Peyer's patch (tissue), 4 donors: ENCODE measurements around the gene ENOX2. TPM values are rescaled to one million over a fixed set of nuclear protein-coding genes. Genes with fewer than 3 reads are reported as not detected.

ENCODE experiments used
- DNase-seq, 3 donors: peaks; one replicate each; pipeline ENCODE4 v3.0.0-alpha.2; 2017 to 2019
- H3K27ac ChIP-seq, 4 donors: fragments of 200-600 bp; sonication (generic); one replicate each; pipeline ENCODE4 v1.5.1; 2016 to 2019
- H3K27me3 ChIP-seq, 2 donors: fragments of 200-600 bp; sonication (generic); one replicate each; pipeline ENCODE4 v1.5.1; 2019
- H3K36me3 ChIP-seq, 3 donors: fragments of 200-600 bp; sonication (generic); one replicate each; pipeline ENCODE4 v1.5.1; 2016 to 2019
- H3K4me1 ChIP-seq, 4 donors: fragments of 200-600 bp; sonication (generic); one replicate each; pipeline ENCODE4 v1.5.1; 2016 to 2019
- H3K4me3 ChIP-seq, 4 donors: fragments of 200-600 bp; sonication (generic); 1 replicate in 3 of 4; 2 replicates in 1 of 4; pipeline ENCODE4 v1.5.1; 2016 to 2019; ENCODE audit warnings: mild to moderate bottlenecking in 1 of 4
- H3K9me3 ChIP-seq, 4 donors: fragments of 200-600 bp; sonication (generic); one replicate each; pipeline ENCODE4 v1.5.1; 2016 to 2019; ENCODE audit warnings: mild to moderate bottlenecking in 1 of 4
- POLR2A ChIP-seq, 2 donors: fragments of 450-650 bp; IDR thresholded peaks; one replicate each; pipeline ENCODE4 v1.5.1; 2017; ENCODE audit warnings: antibody characterized with exemption in 2 of 2, mild to moderate bottlenecking in 2 of 2, moderate library complexity in 2 of 2
- total RNA-seq, 4 donors: library from RNA; depleted of rRNA; stranded (reverse); fragments of >200 nt; gene quantifications; one replicate each; pipeline ENCODE4 v1.1.0, GENCODE V29; 2016
- TF ChIP-seq, protein P1 (sequence below), 6 experiments: fragments of 450-650 bp in 4 of 6; fragments of 200-600 bp in 2 of 6; sonication (generic) in 1 of 6; IDR thresholded peaks; one replicate each; pipeline ENCODE4 v1.5.1; 2017 to 2019; ENCODE audit warnings: antibody characterized with exemption in 6 of 6, mild to moderate bottlenecking in 3 of 6, moderate library complexity in 1 of 6

Gene ENOX2
- total RNA-seq, 4 donors from 2014 or later, result 4.7 to 12.4 (median 9.8) TPM

DNA sequence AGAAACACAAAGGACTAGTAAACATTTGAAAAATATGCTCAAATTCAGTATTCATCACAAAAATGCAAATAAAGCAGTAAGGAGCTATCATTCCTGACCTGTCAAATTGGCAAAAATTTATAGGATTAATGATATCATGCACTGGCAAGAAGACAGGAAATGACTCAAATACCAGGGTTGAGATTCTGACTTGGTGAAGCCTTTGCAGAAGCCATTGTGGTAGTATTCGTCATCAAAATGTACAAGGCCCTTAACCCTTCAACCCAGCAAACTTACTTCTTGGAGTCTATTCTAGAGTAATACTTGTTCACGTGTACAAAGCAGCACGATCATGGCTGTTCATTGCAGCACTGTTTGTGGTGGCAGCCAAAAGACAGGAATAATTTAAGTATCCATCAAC lies 132.4 kb downstream of the ENOX2 start:
- TF ChIP-seq POLR2A (IDR thresholded peaks at IDR 0.05), result no peak
- TF ChIP-seq, protein P1, sequence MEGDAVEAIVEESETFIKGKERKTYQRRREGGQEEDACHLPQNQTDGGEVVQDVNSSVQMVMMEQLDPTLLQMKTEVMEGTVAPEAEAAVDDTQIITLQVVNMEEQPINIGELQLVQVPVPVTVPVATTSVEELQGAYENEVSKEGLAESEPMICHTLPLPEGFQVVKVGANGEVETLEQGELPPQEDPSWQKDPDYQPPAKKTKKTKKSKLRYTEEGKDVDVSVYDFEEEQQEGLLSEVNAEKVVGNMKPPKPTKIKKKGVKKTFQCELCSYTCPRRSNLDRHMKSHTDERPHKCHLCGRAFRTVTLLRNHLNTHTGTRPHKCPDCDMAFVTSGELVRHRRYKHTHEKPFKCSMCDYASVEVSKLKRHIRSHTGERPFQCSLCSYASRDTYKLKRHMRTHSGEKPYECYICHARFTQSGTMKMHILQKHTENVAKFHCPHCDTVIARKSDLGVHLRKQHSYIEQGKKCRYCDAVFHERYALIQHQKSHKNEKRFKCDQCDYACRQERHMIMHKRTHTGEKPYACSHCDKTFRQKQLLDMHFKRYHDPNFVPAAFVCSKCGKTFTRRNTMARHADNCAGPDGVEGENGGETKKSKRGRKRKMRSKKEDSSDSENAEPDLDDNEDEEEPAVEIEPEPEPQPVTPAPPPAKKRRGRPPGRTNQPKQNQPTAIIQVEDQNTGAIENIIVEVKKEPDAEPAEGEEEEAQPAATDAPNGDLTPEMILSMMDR (IDR thresholded peaks at IDR 0.05), result no peak
- Histone ChIP-seq H3K4me3 (no peak overlapping the region), H3K36me3 (no peaks in the 10 kb centered on the region), H3K27me3 (no peaks in the 10 kb centered on the region), H3K9me3 (no peaks in the 10 kb centered on the region), H3K27ac (no peak overlapping the region), H3K4me1 (no peaks in the 10 kb centered on the region)
- DNase-seq, result no peak

DNA sequence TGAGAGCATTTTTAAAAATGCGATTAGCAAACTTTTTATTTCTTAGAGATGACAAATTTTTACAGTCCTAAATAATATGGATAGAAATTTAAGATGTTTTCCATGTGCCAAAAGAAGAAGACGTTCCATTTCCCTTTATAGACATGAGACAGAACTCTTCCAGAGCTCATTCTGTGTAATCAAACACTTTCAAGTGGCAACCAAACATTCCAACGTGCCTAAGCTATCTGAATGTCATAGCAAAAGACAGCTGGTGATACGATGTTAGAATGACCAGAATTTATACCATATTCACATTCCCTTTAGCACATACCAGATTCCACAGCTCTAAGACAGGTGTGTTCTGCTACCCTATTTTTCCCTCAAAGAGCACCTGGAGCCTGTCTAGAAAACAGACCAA lies 133.2 kb downstream of the ENOX2 start:
- DNase-seq, result no peak
- no peaks in the 10 kb centered on the region for H3K4me1 ChIP-seq
- no peaks in the 10 kb centered on the region for H3K27me3 ChIP-seq
- no peak overlapping the region for H3K4me3 ChIP-seq
- TF ChIP-seq, protein P1 (IDR thresholded peaks at IDR 0.05), result no peak
- no peak for TF ChIP-seq POLR2A (IDR thresholded peaks at IDR 0.05)
- no peaks in the 10 kb centered on the region for H3K9me3 ChIP-seq
- no peak overlapping the region for H3K27ac ChIP-seq
- H3K36me3 ChIP-seq, result no peaks in the 10 kb centered on the region

DNA sequence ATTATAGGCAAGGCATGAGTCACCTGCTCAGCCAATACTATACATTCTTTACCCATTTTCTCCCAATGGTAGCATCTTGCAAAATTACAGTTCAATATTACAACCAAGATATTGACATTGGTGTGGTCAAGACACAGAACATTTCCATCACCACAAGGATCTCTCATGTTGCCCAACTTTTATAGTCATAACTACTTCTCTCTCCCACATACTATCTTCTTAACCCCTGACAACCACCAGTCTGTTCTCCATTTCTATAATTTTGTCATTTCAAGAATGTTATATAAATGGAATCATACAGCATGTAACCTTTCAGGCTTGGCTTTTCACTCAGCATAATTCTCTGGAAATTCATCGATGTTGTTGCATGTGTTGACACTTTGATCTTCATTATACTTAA lies 144.9 kb downstream of the ENOX2 start:
- TF ChIP-seq, protein P1 (IDR thresholded peaks at IDR 0.05), result no peak
- Histone ChIP-seq H3K36me3 (no peaks in the 10 kb centered on the region), H3K27me3 (no peaks in the 10 kb centered on the region), H3K4me3 (no peak overlapping the region), H3K9me3 (no peaks in the 10 kb centered on the region), H3K27ac (no peak overlapping the region), H3K4me1 (no peaks in the 10 kb centered on the region)
- no peak for DNase-seq

DNA sequence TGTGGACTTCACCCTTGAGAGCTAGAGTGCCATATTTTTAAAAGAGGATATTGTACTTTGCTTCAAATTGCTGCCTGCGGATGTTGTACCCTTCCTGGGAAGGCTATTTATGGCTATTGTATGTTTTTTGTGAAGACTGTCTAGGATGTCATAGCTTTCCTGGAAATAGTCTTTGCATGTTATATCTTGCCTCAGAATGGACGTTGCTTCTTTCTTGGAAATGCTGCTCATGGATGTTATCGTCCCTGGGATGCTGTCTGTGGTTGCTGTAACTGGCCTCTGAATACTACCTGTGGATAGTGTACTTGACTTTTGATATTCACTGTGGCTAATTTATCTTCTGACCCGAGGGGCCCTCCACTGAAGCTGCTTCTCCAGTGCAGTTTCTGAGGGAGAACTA lies 146.8 kb downstream of the ENOX2 start:
- H3K9me3 ChIP-seq, result no peaks in the 10 kb centered on the region
- H3K36me3 ChIP-seq, result no peaks in the 10 kb centered on the region
- H3K27me3 ChIP-seq, result no peaks in the 10 kb centered on the region
- TF ChIP-seq POLR2A (IDR thresholded peaks at IDR 0.05), result no peak
- TF ChIP-seq, protein P1 (IDR thresholded peaks at IDR 0.05), result no peak
- H3K4me3 ChIP-seq, result no peak overlapping the region
- no peaks in the 10 kb centered on the region for H3K4me1 ChIP-seq
- DNase-seq, result no peak
- H3K27ac ChIP-seq, result no peak overlapping the region

DNA sequence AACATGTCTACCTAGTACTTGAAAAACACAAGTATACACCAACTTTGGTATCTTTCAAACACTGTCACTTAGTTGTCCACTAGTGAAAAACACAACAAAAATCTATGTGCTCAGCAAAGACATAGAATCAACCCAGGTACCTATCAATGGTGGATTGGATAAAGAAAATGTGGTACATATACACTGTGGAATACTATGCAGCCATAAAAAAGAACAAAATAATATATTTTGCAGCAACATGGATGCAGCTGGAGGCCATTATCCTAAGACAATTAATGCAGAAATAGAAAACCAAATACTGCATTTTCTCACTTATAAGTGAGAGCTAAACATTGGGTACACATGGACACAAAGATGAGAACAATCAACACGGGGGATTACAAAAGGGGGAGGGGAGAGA lies 148.7 kb downstream of the ENOX2 start:
- TF ChIP-seq, protein P1 (IDR thresholded peaks at IDR 0.05), result no peak
- TF ChIP-seq POLR2A (IDR thresholded peaks at IDR 0.05), result no peak
- no peaks in the 10 kb centered on the region for H3K4me1 ChIP-seq
- no peaks in the 10 kb centered on the region for H3K27me3 ChIP-seq
- H3K4me3 ChIP-seq, result no peak overlapping the region
- no peak for DNase-seq
- no peaks in the 10 kb centered on the region for H3K9me3 ChIP-seq
- H3K36me3 ChIP-seq, result no peaks in the 10 kb centered on the region
- H3K27ac ChIP-seq, result no peak overlapping the region

DNA sequence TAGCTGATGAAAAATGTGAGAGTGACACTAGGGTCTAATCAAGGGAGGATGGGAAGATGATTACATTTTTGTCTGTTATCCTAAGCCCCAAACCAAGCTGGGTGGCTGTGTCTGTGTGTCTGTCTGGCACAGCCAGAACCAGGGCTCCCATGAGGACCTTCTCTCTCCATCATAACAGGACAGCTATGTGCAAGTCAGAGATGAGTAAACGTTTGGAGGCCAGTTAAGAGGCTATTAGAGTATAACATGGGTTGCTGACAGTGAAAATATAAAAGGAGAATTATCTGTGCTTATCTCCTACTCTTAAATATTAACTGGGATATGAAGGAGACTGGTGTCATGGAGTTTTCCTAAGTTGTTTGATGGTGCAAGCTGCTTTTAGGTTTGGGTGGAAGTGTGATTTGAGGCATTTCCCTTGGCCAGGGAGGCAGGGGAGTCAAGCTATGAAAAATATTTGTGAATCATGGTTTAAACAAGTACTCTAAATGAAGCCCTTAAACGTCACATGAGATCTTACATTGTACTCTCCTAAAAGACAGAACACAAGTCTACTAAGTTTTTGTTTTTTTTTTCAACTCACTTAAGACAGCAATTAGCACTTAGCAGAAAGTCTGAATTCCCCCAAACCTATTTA lies 156.2 kb downstream of the ENOX2 start:
- TF ChIP-seq, protein P1 (IDR thresholded peaks at IDR 0.05), result no peak
- no peak for TF ChIP-seq POLR2A (IDR thresholded peaks at IDR 0.05)
- H3K36me3 ChIP-seq, result no peaks in the 10 kb centered on the region
- no peaks in the 10 kb centered on the region for H3K9me3 ChIP-seq
- no peak for DNase-seq
- H3K27me3 ChIP-seq, result no peaks in the 10 kb centered on the region
- no peak overlapping the region for H3K27ac ChIP-seq
- no peaks in the 10 kb centered on the region for H3K4me1 ChIP-seq
- no peak overlapping the region for H3K4me3 ChIP-seq
